GM18511 (cell line): ENCODE measurements around the gene SLC4A5.

Source experiments
- ATAC-seq: cut with Tn5 transposase; IDR thresholded peaks from one replicate; pipeline ENCODE4 v1.9.1; 2021; ENCODE audit warnings: mild to moderate bottlenecking, moderate library complexity; ENCODE audit not compliant: unreplicated experiment

The SLC4A5 gene

GRCh38 chr2:74314107-74314506 is 29.1 kb downstream of the SLC4A5 start:
- no peak for ATAC-seq

GRCh38 chr2:74313497-74313896 is 29.7 kb downstream of the SLC4A5 start:
- no peak for ATAC-seq

- ATAC-seq, result no peak
Measured at GRCh38 chr2:74312913-74313312, 30.3 kb downstream of the SLC4A5 start.

GRCh38 chr2:74307720-74308119 is 35.5 kb downstream of the SLC4A5 start:
- ATAC-seq, result no peak

GRCh38 chr2:74304332-74305148 is 38.7 kb downstream of the SLC4A5 start:
- no peak for ATAC-seq

GRCh38 chr2:74302865-74303264 is 40.4 kb downstream of the SLC4A5 start:
- no peak for ATAC-seq

- no peak for ATAC-seq
Measured at GRCh38 chr2:74301262-74301661, 42.0 kb downstream of the SLC4A5 start.

- ATAC-seq, result no peak
Measured at GRCh38 chr2:74300506-74300905, 42.7 kb downstream of the SLC4A5 start.

- no peak for ATAC-seq
Measured at GRCh38 chr2:74297950-74298349, 45.3 kb downstream of the SLC4A5 start.

- peak; percentile 84 for ATAC-seq
Measured at GRCh38 chr2:74297391-74297790, 45.8 kb downstream of the SLC4A5 start.

- no peak for ATAC-seq
Measured at GRCh38 chr2:74293191-74293991, 49.8 kb downstream of the SLC4A5 start.

- ATAC-seq, result no peak
Measured at GRCh38 chr2:74292751-74293150, 50.5 kb downstream of the SLC4A5 start.

GRCh38 chr2:74291886-74292621 is 51.2 kb downstream of the SLC4A5 start:
- ATAC-seq, result no peak

GRCh38 chr2:74291218-74291544 is 52.0 kb downstream of the SLC4A5 start:
- no peak for ATAC-seq

- ATAC-seq, result peak; percentile 82
Measured at GRCh38 chr2:74290466-74291217, 52.6 kb downstream of the SLC4A5 start.

GRCh38 chr2:74290066-74290465 is 53.1 kb downstream of the SLC4A5 start:
- no peak for ATAC-seq

GRCh38 chr2:74286725-74287124 is 56.5 kb downstream of the SLC4A5 start:
- ATAC-seq, result no peak

GRCh38 chr2:74281141-74281975 is 61.9 kb downstream of the SLC4A5 start:
- no peak for ATAC-seq

- no peak for ATAC-seq
Measured at GRCh38 chr2:74278694-74279093, 64.5 kb downstream of the SLC4A5 start.

- ATAC-seq, result no peak
Measured at GRCh38 chr2:74278176-74278575, 65.0 kb downstream of the SLC4A5 start.
